Measurements from ENCODE around the gene TASP1.

GRCh38 chr20:13382786-13383185 is 255.9 kb downstream of the TASP1 start:
- TF ChIP-seq POLR2A (IDR thresholded peaks at IDR 0.05; ENCODE audit: low read depth) (no peak), CTCF (IDR thresholded peaks at IDR 0.05) (no peak)

Data from esophagus muscularis mucosa (tissue), 3 donors.